ENCODE measurements around the gene DCDC2.
A peak's percentile ranks its signal among the peaks of the same experiment; 100 is the strongest.
"Not testable (repeated sequence)": the region's sequence is repeated elsewhere in the genome, so short reads cannot be mapped to it uniquely, and the experiment has no call there.

The DCDC2 gene

GRCh38 chr6:24357336-24358218, at the start of gene DCDC2:
TSS of gene DCDC2 (minus strand) at chr6:24358059. CDS start at chr6:24357750, 309 bp downstream.
- no peaks in the 10 kb centered on the region for H3K9me3 Mint-ChIP-seq
- peaks cover 7% of the 10 kb centered on the region for H3K36me3 Mint-ChIP-seq
- peaks cover 23% of the 10 kb centered on the region for H3K4me1 Mint-ChIP-seq
- H3K4me3 Mint-ChIP-seq: peak within 1 kb of the TSS; percentile 75
- peak; percentile 48 for ATAC-seq
- DNase-seq (ENCODE audit: low spot score in 2 of 2): peak in 1 of 2 donors; percentile 68
- H3K27ac Mint-ChIP-seq: peak within 1 kb of the TSS; percentile 34

GRCh38 chr6:24405262-24405661, 47.4 kb upstream of the DCDC2 start:
- DNase-seq (ENCODE audit: low spot score in 2 of 2) (no peak), ATAC-seq (no peak)
- no peak overlapping the region for H3K4me3 Mint-ChIP-seq
- H3K27ac Mint-ChIP-seq: no peak overlapping the region
- H3K4me1 Mint-ChIP-seq: peaks cover 13% of the 10 kb centered on the region
- peaks cover 53% of the 10 kb centered on the region for H3K36me3 Mint-ChIP-seq
- no peaks in the 10 kb centered on the region for H3K9me3 Mint-ChIP-seq

GRCh38 chr6:24403501-24403824, 45.6 kb upstream of the DCDC2 start:
- Mint-ChIP-seq H3K9me3 (no peaks in the 10 kb centered on the region), H3K4me1 (peaks cover 13% of the 10 kb centered on the region), H3K36me3 (peaks cover 35% of the 10 kb centered on the region), H3K4me3 (peak overlapping the region; percentile 95), H3K27ac (peak overlapping the region; percentile 90)
- ATAC-seq (no peak), DNase-seq (ENCODE audit: low spot score in 2 of 2) (no peak)

GRCh38 chr6:24402697-24403500, 45.0 kb upstream of the DCDC2 start, which contains the start of gene MRS2:
TSS of gene MRS2 (plus strand) at chr6:24402936. CDS start at chr6:24403047, 111 bp downstream.
- peak within 1 kb of the TSS; percentile 95 for H3K4me3 Mint-ChIP-seq
- DNase-seq (ENCODE audit: low spot score in 2 of 2) (peak; percentile 62 to 87), ATAC-seq (peak; percentile 95)
- H3K4me1 Mint-ChIP-seq: peaks cover 13% of the 10 kb centered on the region
- peaks cover 29% of the 10 kb centered on the region for H3K36me3 Mint-ChIP-seq
- no peaks in the 10 kb centered on the region for H3K9me3 Mint-ChIP-seq
- peak within 1 kb of the TSS; percentile 90 for H3K27ac Mint-ChIP-seq

GRCh38 chr6:24401458-24401857, 43.6 kb upstream of the DCDC2 start:
- Mint-ChIP-seq H3K4me3 (no peak overlapping the region), H3K27ac (no peak overlapping the region), H3K36me3 (peaks cover 15% of the 10 kb centered on the region)

GRCh38 chr6:24400045-24401039, 42.5 kb upstream of the DCDC2 start:
- H3K9me3 Mint-ChIP-seq; H3K4me3 Mint-ChIP-seq; DNase-seq (ENCODE audit: low spot score in 2 of 2); H3K36me3 Mint-ChIP-seq; H3K27ac Mint-ChIP-seq; ATAC-seq: not testable (repeated sequence)
- H3K4me1 Mint-ChIP-seq: peaks cover 13% of the 10 kb centered on the region

More at GRCh38 chr6:24401458-24401857, 43.6 kb upstream of the DCDC2 start:
- no peak for ATAC-seq
- H3K9me3 Mint-ChIP-seq: no peaks in the 10 kb centered on the region
- H3K4me1 Mint-ChIP-seq: peaks cover 13% of the 10 kb centered on the region
- DNase-seq (ENCODE audit: low spot score in 2 of 2): no peak

GRCh38 chr6:24397631-24398030, 39.8 kb upstream of the DCDC2 start:
- H3K27ac Mint-ChIP-seq: no peak overlapping the region
- no peaks in the 10 kb centered on the region for H3K36me3 Mint-ChIP-seq
- DNase-seq (ENCODE audit: low spot score in 2 of 2): no peak
- no peak overlapping the region for H3K4me3 Mint-ChIP-seq
- no peak for ATAC-seq
- H3K4me1 Mint-ChIP-seq: peaks cover 3% of the 10 kb centered on the region
- no peaks in the 10 kb centered on the region for H3K9me3 Mint-ChIP-seq

DNA sequence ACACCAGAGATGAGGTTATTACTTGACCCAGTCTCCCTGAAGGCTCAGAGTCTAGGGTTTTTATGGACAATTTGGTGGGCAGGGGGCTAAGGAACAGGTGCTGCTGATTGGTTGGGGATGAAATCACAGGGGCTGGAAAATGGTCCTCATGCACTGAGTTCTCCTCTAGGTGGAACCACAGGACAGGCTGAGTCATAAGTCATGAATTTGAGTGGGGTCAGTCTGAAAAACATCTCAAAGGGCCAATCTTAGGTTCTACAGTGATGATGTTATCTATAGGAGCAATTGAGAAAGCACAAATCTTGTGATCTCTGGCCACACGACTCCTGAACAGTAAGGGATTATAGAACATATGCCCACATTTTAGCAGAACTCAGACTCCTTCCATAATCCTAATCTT, 39.0 kb upstream of the DCDC2 start:
- no peak for DNase-seq (ENCODE audit: low spot score in 2 of 2)
- Mint-ChIP-seq H3K4me3 (no peak overlapping the region), H3K36me3 (no peaks in the 10 kb centered on the region), H3K9me3 (no peaks in the 10 kb centered on the region), H3K4me1 (no peaks in the 10 kb centered on the region), H3K27ac (no peak overlapping the region)
- ATAC-seq: no peak

- ATAC-seq (no peak), DNase-seq (ENCODE audit: low spot score in 2 of 2) (no peak)
- H3K4me1 Mint-ChIP-seq: no peaks in the 10 kb centered on the region
- no peak overlapping the region for H3K27ac Mint-ChIP-seq
- H3K9me3 Mint-ChIP-seq: no peaks in the 10 kb centered on the region
- no peaks in the 10 kb centered on the region for H3K36me3 Mint-ChIP-seq
- no peak overlapping the region for H3K4me3 Mint-ChIP-seq
Observed at GRCh38 chr6:24394780-24395437, 37.0 kb upstream of the DCDC2 start.

- Mint-ChIP-seq H3K4me1 (no peaks in the 10 kb centered on the region), H3K4me3 (no peak overlapping the region), H3K27ac (no peak overlapping the region), H3K36me3 (no peaks in the 10 kb centered on the region), H3K9me3 (no peaks in the 10 kb centered on the region)
- ATAC-seq (no peak), DNase-seq (ENCODE audit: low spot score in 2 of 2) (no peak)
Observed at GRCh38 chr6:24394061-24394779, 36.4 kb upstream of the DCDC2 start.

GRCh38 chr6:24391756-24392405, 34.0 kb upstream of the DCDC2 start:
- DNase-seq (ENCODE audit: low spot score in 2 of 2) (no peak), ATAC-seq (no peak)
- Mint-ChIP-seq H3K4me1 (no peaks in the 10 kb centered on the region), H3K9me3 (no peaks in the 10 kb centered on the region), H3K27ac (no peak overlapping the region), H3K36me3 (no peaks in the 10 kb centered on the region), H3K4me3 (no peak overlapping the region)

- DNase-seq (ENCODE audit: low spot score in 2 of 2) (no peak), ATAC-seq (no peak)
- H3K9me3 Mint-ChIP-seq: no peaks in the 10 kb centered on the region
- no peak overlapping the region for H3K27ac Mint-ChIP-seq
- H3K4me3 Mint-ChIP-seq: no peak overlapping the region
- H3K4me1 Mint-ChIP-seq: no peaks in the 10 kb centered on the region
- no peaks in the 10 kb centered on the region for H3K36me3 Mint-ChIP-seq
Observed at GRCh38 chr6:24391208-24391607, 33.3 kb upstream of the DCDC2 start.

DNA sequence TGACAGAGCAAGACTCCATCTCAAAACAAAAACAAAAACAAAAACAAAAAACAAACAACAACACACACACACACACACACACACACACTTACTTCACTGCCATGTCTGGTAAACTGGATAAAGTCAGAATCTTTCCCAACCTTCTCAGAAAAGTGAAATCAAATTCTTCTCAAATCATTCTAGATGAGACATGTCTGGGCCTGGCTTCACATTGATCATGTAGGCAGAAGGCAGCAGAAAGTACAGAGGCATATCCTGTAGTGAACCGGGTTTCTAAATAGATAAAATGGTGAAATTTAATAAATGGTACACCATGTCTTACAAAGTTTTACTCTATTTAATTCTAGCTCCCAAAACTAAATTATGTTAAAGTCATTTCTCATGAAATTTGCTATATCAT, 30.0 kb upstream of the DCDC2 start:
- H3K4me1 Mint-ChIP-seq: no peaks in the 10 kb centered on the region
- no peak overlapping the region for H3K4me3 Mint-ChIP-seq
- no peak for DNase-seq (ENCODE audit: low spot score in 2 of 2)
- ATAC-seq: no peak
- no peak overlapping the region for H3K27ac Mint-ChIP-seq
- no peaks in the 10 kb centered on the region for H3K9me3 Mint-ChIP-seq
- H3K36me3 Mint-ChIP-seq: no peaks in the 10 kb centered on the region

Data from stimulated activated effector memory CD8-positive, alpha-beta T cell treated with anti-CD3 and anti-CD28 coated beads, Interleukin-12 subunit alpha, Interleukin-12 subunit beta, amount 100 ng/mL, for 72 hours (primary cell).